Measurements from ENCODE around the gene REEP2.

DNA sequence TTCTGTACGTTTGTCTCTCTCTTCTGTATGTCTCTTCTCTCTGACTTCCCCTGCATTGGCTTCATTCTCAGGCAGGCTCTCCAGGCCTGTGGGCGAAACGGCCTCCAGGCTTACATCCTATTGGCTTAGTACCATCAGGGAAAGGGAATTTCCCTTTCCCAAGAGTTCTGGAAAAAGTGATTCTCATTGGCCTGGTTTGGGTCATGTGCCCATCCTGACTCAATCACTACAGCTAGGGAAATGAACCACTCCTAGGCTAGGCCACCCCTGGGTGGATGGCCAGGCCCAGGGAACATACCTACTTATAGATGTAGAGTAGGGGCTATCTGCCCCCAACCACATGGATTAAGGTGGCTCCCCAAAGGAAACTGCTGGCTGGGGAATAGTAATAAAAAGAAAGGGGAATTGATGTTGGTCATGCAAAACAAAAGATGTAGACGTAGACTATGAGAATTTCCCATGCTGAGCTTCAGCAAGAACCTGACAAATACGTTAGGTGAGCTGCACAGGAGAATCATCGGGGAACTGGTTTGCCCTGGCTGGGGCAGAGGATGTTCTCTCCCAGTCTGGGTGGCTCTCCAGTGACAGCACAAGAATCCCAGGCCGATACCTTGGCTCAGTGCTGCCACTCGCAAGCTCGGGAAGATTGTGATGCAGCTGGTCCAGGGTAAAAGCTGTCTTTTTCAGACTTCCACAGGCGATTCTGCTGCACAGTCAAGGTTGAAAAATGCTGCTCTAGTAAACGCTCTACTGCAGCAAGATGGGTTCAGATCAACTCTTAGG, 22.7 kb downstream of the REEP2 start:
- TF ChIP-seq CTCF (IDR thresholded peaks at IDR 0.05; ENCODE audit: insufficient read depth, low read length, poor library complexity, severe bottlenecking) (no peak), EZH2phosphoT487 (conservative IDR thresholded peaks at IDR 0.05; ENCODE audit: low read length) (no peak)

Measured in SU-DHL-6 (cell line).